IMR-90 (cell line): ENCODE measurements around the gene WDR70. TPM values are rescaled to one million over a fixed set of nuclear protein-coding genes. Genes with fewer than 3 reads are reported as not detected.

Experiments
- ATAC-seq: fragments of 200-7000 bp; cut with Tn5 transposase; 2 replicates; pipeline ENCODE4 v1.9.1; 2020; ENCODE audit warnings: low read depth, mild to moderate bottlenecking, moderate library complexity
- BruUV-seq: library from RNA; stranded (reverse); fragments of 400-500 nt; replicated peaks from 2 replicates; lab custom pipeline; 2021; lab: Mats Ljungman, UMichigan
- CTCF ChIA-PET: fragments of 300-600 bp; formaldehyde crosslinking; extraction: SDS; loops from one replicate; lab custom pipeline; 2021; ENCODE audit warnings: antibody characterized with exemption; lab: Yijun Ruan, JAX
- POLR2A ChIA-PET: fragments of 300-600 bp; sonication (Branson Sonifier 250); formaldehyde crosslinking; loops from one replicate; lab custom pipeline; 2022; ENCODE audit warnings: antibody characterized with exemption; ENCODE audit not compliant: unreplicated experiment; lab: Charles Lee
- DNase-seq: peaks from one replicate; pipeline ENCODE4 v3.0.0; 2013
- H2AFZ ChIP-seq: replicated peaks from 2 replicates; pipeline ENCODE3; 2013; ENCODE audit warnings: low read length, mild to moderate bottlenecking; ENCODE audit not compliant: poor library complexity
- H2AK5ac ChIP-seq: 2 replicates; pipeline ENCODE4 v1.6.1; 2013; ENCODE audit warnings: low read depth, low read length, inconsistent platforms
- H2AK9ac ChIP-seq: replicated peaks from 2 replicates; pipeline ENCODE3; 2013; ENCODE audit warnings: mild to moderate bottlenecking, low read depth, low read length, moderate library complexity; ENCODE audit not compliant: poor library complexity
- H2BK120ac ChIP-seq: 2 replicates; pipeline ENCODE4 v1.6.1; 2013; ENCODE audit warnings: low read depth, low read length, inconsistent platforms
- H2BK15ac ChIP-seq: 3 replicates; pipeline ENCODE4 v1.6.1; 2013; ENCODE audit warnings: low read depth, low read length, inconsistent platforms
- H2BK20ac ChIP-seq: 2 replicates; pipeline ENCODE4 v1.6.1; 2013; ENCODE audit warnings: low read depth, mild to moderate bottlenecking, inconsistent platforms, low read length, moderate library complexity
- H2BK5ac ChIP-seq: 2 replicates; pipeline ENCODE4 v1.6.1; 2013; ENCODE audit warnings: mild to moderate bottlenecking, low read depth, low read length, inconsistent platforms; ENCODE audit not compliant: poor library complexity, severe bottlenecking
- H3K14ac ChIP-seq: replicated peaks from 2 replicates; pipeline ENCODE4 v1.6.1; 2013; ENCODE audit warnings: low read depth, low read length, inconsistent platforms
- H3K18ac ChIP-seq: 2 replicates; pipeline ENCODE4 v1.6.1; 2013; ENCODE audit warnings: low read depth, low read length, control low read depth
- H3K23ac ChIP-seq: 2 replicates; pipeline ENCODE4 v1.6.1; 2013; ENCODE audit warnings: low read depth, low read length, inconsistent platforms
- H3K27ac ChIP-seq: 2 replicates; pipeline ENCODE4 v1.5.1; 2013; ENCODE audit warnings: mild to moderate bottlenecking, control low read depth, low read length; ENCODE audit not compliant: insufficient read depth
- H3K27me3 ChIP-seq: 2 replicates; pipeline ENCODE4 v1.6.1; 2013; ENCODE audit warnings: low read length; ENCODE audit not compliant: control insufficient read depth, insufficient read depth
- H3K36me3 ChIP-seq: 2 replicates; pipeline ENCODE4 v1.6.1; 2013; ENCODE audit warnings: low read length, mixed read lengths; ENCODE audit not compliant: control insufficient read depth, insufficient read depth
- H3K4ac ChIP-seq: 2 replicates; pipeline ENCODE4 v1.6.1; 2013; ENCODE audit warnings: low read depth, low read length, inconsistent platforms
- H3K4me1 ChIP-seq: 2 replicates; pipeline ENCODE4 v1.6.1; 2013; ENCODE audit warnings: low read length, mixed read lengths; ENCODE audit not compliant: control insufficient read depth, insufficient read depth
- H3K4me2 ChIP-seq: 2 replicates; pipeline ENCODE4 v1.6.1; 2013; ENCODE audit warnings: low read depth, mild to moderate bottlenecking, control low read depth, low read length, moderate library complexity
- H3K4me3 ChIP-seq: 2 replicates; pipeline ENCODE4 v1.5.1; 2013; ENCODE audit warnings: low read depth, mild to moderate bottlenecking, control low read depth, low read length, moderate library complexity; ENCODE audit not compliant: insufficient read depth
- H3K56ac ChIP-seq: 2 replicates; pipeline ENCODE4 v1.6.1; 2013; ENCODE audit warnings: low read length, inconsistent platforms; ENCODE audit not compliant: insufficient read depth; ENCODE audit errors: extremely low read depth
- H3K79me1 ChIP-seq, 2 experiments: 2 replicates each; pipeline ENCODE4 v1.6.1; 2013; ENCODE audit warnings: low read length in 2 of 2, inconsistent platforms in 1 of 2, low read depth in 1 of 2
- H3K9ac ChIP-seq: 2 replicates; pipeline ENCODE4 v1.6.1; 2013; ENCODE audit warnings: low read depth, low read length, control low read depth
- H3K9me1 ChIP-seq: 2 replicates; pipeline ENCODE4 v1.6.1; 2013; ENCODE audit warnings: low read length, inconsistent platforms; ENCODE audit not compliant: insufficient read depth
- H3K9me3 ChIP-seq: 2 replicates; pipeline ENCODE4 v1.6.1; 2013; ENCODE audit warnings: low read length; ENCODE audit not compliant: control insufficient read depth, insufficient read depth
- H4K20me1 ChIP-seq: 2 replicates; pipeline ENCODE4 v1.6.1; 2013; ENCODE audit warnings: low read length, inconsistent platforms; ENCODE audit not compliant: insufficient read depth
- H4K5ac ChIP-seq: 2 replicates; pipeline ENCODE4 v1.6.1; 2013; ENCODE audit warnings: mild to moderate bottlenecking, low read depth, low read length, control low read depth
- H4K8ac ChIP-seq, 2 experiments: 2 replicates each; pipeline ENCODE4 v1.6.1; 2013; ENCODE audit warnings: low read depth in 2 of 2, low read length in 2 of 2, control low read depth in 1 of 2, inconsistent platforms in 1 of 2
- H4K91ac ChIP-seq: 2 replicates; pipeline ENCODE4 v1.6.1; 2013; ENCODE audit warnings: low read depth, low read length, inconsistent platforms; ENCODE audit not compliant: insufficient read depth
- CEBPB ChIP-seq: IDR thresholded peaks from 2 replicates; pipeline ENCODE4 v1.6.1; 2012; ENCODE audit warnings: low read depth, low read length, improper control_type of control experiment
- CHD1 ChIP-seq: IDR thresholded peaks from 2 replicates; pipeline ENCODE4 v1.6.1; 2012; ENCODE audit warnings: low read depth, low read length, improper control_type of control experiment
- MAZ ChIP-seq: IDR thresholded peaks from 2 replicates; pipeline ENCODE4 v1.6.1; 2012; ENCODE audit warnings: low read depth, mild to moderate bottlenecking, low read length, improper control_type of control experiment, moderate library complexity, borderline replicate concordance
- NFE2L2 ChIP-seq: fragments of 150-350 bp; IDR thresholded peaks from 2 replicates; pipeline ENCODE4 v1.6.1; 2016; ENCODE audit warnings: low read depth, mild to moderate bottlenecking, low read length
- POLR2A ChIP-seq: IDR thresholded peaks from 2 replicates; pipeline ENCODE4 v1.6.1; 2012; ENCODE audit warnings: mild to moderate bottlenecking, low read depth, low read length
- RAD21 ChIP-seq: IDR thresholded peaks from 2 replicates; pipeline ENCODE4 v1.6.1; 2012; ENCODE audit warnings: low read length, improper control_type of control experiment
- RCOR1 ChIP-seq: IDR thresholded peaks from 2 replicates; pipeline ENCODE4 v1.6.1; 2012; ENCODE audit warnings: mild to moderate bottlenecking, low read length, improper control_type of control experiment; ENCODE audit not compliant: insufficient replicate concordance
- RFX5 ChIP-seq: IDR thresholded peaks from 2 replicates; pipeline ENCODE4 v1.8.0; 2012; ENCODE audit warnings: low read depth, mild to moderate bottlenecking, low read length, moderate library complexity
- SMC3 ChIP-seq: fragments of 150-350 bp; IDR thresholded peaks from 2 replicates; pipeline ENCODE4 v1.6.1; 2016; ENCODE audit warnings: low read depth, mild to moderate bottlenecking, antibody characterized with exemption, low read length, moderate library complexity
- WGBS, 2 experiments: methylation state at CpG; one replicate each; pipeline versions ENCODE4 v1.1.5 to v1.1.7; 2013; ENCODE audit warnings: missing lambda C conversion rate in 2 of 2; ENCODE audit not compliant: insufficient read length in 1 of 2; ENCODE audit errors: extremely low coverage in 2 of 2; 5-methylcytosine and 5-hydroxymethylcytosine counted together
- dilution Hi-C: fragments of 300-500 bp; cut with HindIII; formaldehyde crosslinking; loops from one replicate; pipeline ENCODE4 v1.14.3; 2018; ENCODE audit warnings: low sequenced_read_pairs; ENCODE audit not compliant: unreplicated experiment
- in situ Hi-C: fragments of 300-500 bp; cut with MboI; formaldehyde crosslinking; loops from 3 replicates; pipeline ENCODE4 v1.14.3; 2019; ENCODE audit warnings: low sequenced_read_pairs, inconsistent platforms, mixed read lengths
- intact Hi-C: fragments of 100-400 bp; cut with micrococcal nuclease; formaldehyde crosslinking; loops from 2 replicates; pipeline ENCODE4 v1.10.0; 2022
- polyA plus RNA-seq, 3 experiments: library from polyadenylated mRNA; depleted of rRNA; stranded (reverse); fragments of >200 nt; gene quantifications; 2 replicates each; pipeline ENCODE4 v1.2.3, GENCODE V29; 2012; ENCODE audit warnings: low replicate concordance in 1 of 3
- total RNA-seq: library from RNA; depleted of rRNA; stranded (reverse); fragments of >200 nt; gene quantifications from 2 replicates; pipeline ENCODE4 v1.2.3, GENCODE V29; 2012
- TF ChIP-seq, protein P1 (sequence below): conservative IDR thresholded peaks from 2 replicates; pipeline ENCODE4 v1.5.1; 2012; ENCODE audit warnings: mild to moderate bottlenecking, low read depth, low read length, improper control_type of control experiment
- TF ChIP-seq, protein P2 (sequence below): fragments of 150-350 bp; IDR thresholded peaks from 2 replicates; pipeline ENCODE4 v1.6.1; 2016; ENCODE audit warnings: low read depth, mild to moderate bottlenecking, low read length, moderate library complexity, borderline replicate concordance
- TF ChIP-seq, protein P3 (sequence below): fragments of 150-350 bp; IDR thresholded peaks from 2 replicates; pipeline ENCODE4 v1.6.1; 2017; ENCODE audit warnings: mild to moderate bottlenecking, antibody characterized with exemption, low read length, low read depth

The WDR70 gene
- total and polyA plus RNA-seq, 2 of the 4 experiments (the other 2 are of a cell fraction) = 16.7 to 29.9 TPM

DNA sequence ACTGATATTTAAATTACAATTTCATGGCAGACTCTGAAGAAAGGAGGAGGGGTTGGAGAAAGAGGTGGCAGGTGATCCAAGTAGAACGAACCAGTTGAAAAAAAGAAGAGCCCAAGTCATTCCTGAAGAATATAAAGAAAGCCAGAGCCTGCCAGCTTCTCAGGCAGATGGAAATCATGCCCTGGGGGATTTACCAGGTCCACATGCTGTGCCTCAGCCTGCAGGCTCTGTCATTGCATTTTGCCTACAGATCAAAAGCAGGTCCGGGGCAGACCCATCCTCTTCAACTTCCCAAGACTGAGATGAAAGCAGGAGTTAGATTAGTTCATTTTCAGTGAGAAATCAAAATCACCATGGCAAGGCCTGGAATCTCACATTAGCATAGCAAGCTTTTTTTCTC lies 412.2 kb downstream of the WDR70 start:
- Histone ChIP-seq H4K8ac (no peak overlapping the region), H2BK120ac (no peak overlapping the region), H2AFZ (no peak overlapping the region), H2BK5ac (no peak overlapping the region), H4K5ac (no peak overlapping the region), H3K18ac (no peak overlapping the region), H3K9me1 (peaks cover 8% of the 10 kb centered on the region; the same call in 1 of the 2 replicates), H2AK5ac (no peak overlapping the region), H3K4me2 (no peak overlapping the region), H3K14ac (no peak overlapping the region), H2AK9ac (no peak overlapping the region), H3K36me3 (no peaks in the 10 kb centered on the region), H3K79me1 (no peaks in the 10 kb centered on the region), H3K4ac (no peak overlapping the region), H3K23ac (no peak overlapping the region), H3K9me3 (peaks cover 4% of the 10 kb centered on the region; the same call in 1 of the 2 replicates), H2BK15ac (no peak overlapping the region), H3K4me3 (no peak overlapping the region), H3K27ac (no peak overlapping the region), H4K20me1 (no peaks in the 10 kb centered on the region), H3K4me1 (peaks cover 4% of the 10 kb centered on the region; the same call in 1 of the 2 replicates), H2BK20ac (no peak overlapping the region), H3K9ac (no peak overlapping the region), H3K27me3 (no peaks in the 10 kb centered on the region), H3K56ac (no peak overlapping the region), H4K91ac (no peak overlapping the region)
- in situ Hi-C loops (no loop called here), dilution Hi-C loops (no loop called here), intact Hi-C loops (no loop called here)
- ATAC-seq (no peak), DNase-seq (no peak)
- CTCF ChIA-PET = no interaction called here
- no TSS peak for BruUV-seq
- POLR2A ChIA-PET = no interaction called here
- WGBS, 2 experiments = no CpG with 5 or more reads among the region's 2 CpGs
- TF ChIP-seq RFX5 (no peak), CEBPB (no peak), CHD1 (no peak), NFE2L2 (no peak), POLR2A (no peak), RCOR1 (no peak), RAD21 (no peak), SMC3 (no peak), MAZ (no peak)
- TF ChIP-seq, protein P1, sequence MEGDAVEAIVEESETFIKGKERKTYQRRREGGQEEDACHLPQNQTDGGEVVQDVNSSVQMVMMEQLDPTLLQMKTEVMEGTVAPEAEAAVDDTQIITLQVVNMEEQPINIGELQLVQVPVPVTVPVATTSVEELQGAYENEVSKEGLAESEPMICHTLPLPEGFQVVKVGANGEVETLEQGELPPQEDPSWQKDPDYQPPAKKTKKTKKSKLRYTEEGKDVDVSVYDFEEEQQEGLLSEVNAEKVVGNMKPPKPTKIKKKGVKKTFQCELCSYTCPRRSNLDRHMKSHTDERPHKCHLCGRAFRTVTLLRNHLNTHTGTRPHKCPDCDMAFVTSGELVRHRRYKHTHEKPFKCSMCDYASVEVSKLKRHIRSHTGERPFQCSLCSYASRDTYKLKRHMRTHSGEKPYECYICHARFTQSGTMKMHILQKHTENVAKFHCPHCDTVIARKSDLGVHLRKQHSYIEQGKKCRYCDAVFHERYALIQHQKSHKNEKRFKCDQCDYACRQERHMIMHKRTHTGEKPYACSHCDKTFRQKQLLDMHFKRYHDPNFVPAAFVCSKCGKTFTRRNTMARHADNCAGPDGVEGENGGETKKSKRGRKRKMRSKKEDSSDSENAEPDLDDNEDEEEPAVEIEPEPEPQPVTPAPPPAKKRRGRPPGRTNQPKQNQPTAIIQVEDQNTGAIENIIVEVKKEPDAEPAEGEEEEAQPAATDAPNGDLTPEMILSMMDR = no peak
- TF ChIP-seq, protein P2, sequence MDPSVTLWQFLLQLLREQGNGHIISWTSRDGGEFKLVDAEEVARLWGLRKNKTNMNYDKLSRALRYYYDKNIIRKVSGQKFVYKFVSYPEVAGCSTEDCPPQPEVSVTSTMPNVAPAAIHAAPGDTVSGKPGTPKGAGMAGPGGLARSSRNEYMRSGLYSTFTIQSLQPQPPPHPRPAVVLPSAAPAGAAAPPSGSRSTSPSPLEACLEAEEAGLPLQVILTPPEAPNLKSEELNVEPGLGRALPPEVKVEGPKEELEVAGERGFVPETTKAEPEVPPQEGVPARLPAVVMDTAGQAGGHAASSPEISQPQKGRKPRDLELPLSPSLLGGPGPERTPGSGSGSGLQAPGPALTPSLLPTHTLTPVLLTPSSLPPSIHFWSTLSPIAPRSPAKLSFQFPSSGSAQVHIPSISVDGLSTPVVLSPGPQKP = no peak
- TF ChIP-seq, protein P3, sequence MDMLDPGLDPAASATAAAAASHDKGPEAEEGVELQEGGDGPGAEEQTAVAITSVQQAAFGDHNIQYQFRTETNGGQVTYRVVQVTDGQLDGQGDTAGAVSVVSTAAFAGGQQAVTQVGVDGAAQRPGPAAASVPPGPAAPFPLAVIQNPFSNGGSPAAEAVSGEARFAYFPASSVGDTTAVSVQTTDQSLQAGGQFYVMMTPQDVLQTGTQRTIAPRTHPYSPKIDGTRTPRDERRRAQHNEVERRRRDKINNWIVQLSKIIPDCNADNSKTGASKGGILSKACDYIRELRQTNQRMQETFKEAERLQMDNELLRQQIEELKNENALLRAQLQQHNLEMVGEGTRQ = no peak
